ENCODE results near the gene PDZRN3. TPM values are rescaled to one million over a fixed set of nuclear protein-coding genes. Genes with fewer than 3 reads are reported as not detected.

Gene PDZRN3
- total RNA-seq, 2 experiments from 2014 or later, result not detected

- Mint-ChIP-seq H3K9me3 (no peaks in the 10 kb centered on the region), H3K36me3 (ENCODE audit: low read depth) (no peaks in the 10 kb centered on the region), H3K4me3 (no peak overlapping the region), H3K27ac (no peak overlapping the region), H3K4me1 (ENCODE audit: low read depth) (no peaks in the 10 kb centered on the region), H3K27me3 (no peaks in the 10 kb centered on the region)
- ChIA-PET CTCF (no interaction called here), POLR2A (interaction anchor here (0.7 kb wide), 1 partner anchor 327 kb away, joined by 3 read pairs; no protein-coding TSS in a partner anchor)
- no peak for TF ChIP-seq CTCF (IDR thresholded peaks at IDR 0.05)
- intact Hi-C loops (cut with micrococcal nuclease), result no loop called here
- ATAC-seq, result no peak
- no peak for DNase-seq
Measured at GRCh38 chr3:73600293-73600938, 24.3 kb downstream of the PDZRN3 start.

GRCh38 chr3:73599605-73600004, 25.1 kb downstream of the PDZRN3 start:
- no peak for TF ChIP-seq CTCF (IDR thresholded peaks at IDR 0.05)
- ChIA-PET CTCF (no interaction called here), POLR2A (interaction anchor here (0.7 kb wide), 1 partner anchor 326 kb away, joined by 3 read pairs; no protein-coding TSS in a partner anchor)
- no peak overlapping the region for H3K4me3 Mint-ChIP-seq
- H3K9me3 Mint-ChIP-seq, result no peaks in the 10 kb centered on the region
- H3K4me1 Mint-ChIP-seq (ENCODE audit: low read depth), result no peaks in the 10 kb centered on the region
- DNase-seq, result no peak
- intact Hi-C loops (cut with micrococcal nuclease), result no loop called here
- no peak overlapping the region for H3K27ac Mint-ChIP-seq
- H3K36me3 Mint-ChIP-seq (ENCODE audit: low read depth), result no peaks in the 10 kb centered on the region
- ATAC-seq, result no peak
- no peaks in the 10 kb centered on the region for H3K27me3 Mint-ChIP-seq

GRCh38 chr3:73597476-73597875, 27.3 kb downstream of the PDZRN3 start:
- CTCF ChIA-PET, result no interaction called here
- POLR2A ChIA-PET, result no interaction called here
- no peak for ATAC-seq

GRCh38 chr3:73592154-73593144, 32.3 kb downstream of the PDZRN3 start:
- CTCF ChIA-PET, result no interaction called here

More at GRCh38 chr3:73597476-73597875, 27.3 kb downstream of the PDZRN3 start:
- TF ChIP-seq CTCF (IDR thresholded peaks at IDR 0.05), result no peak
- H3K4me3 Mint-ChIP-seq, result no peak overlapping the region
- H3K9me3 Mint-ChIP-seq, result no peaks in the 10 kb centered on the region
- H3K27me3 Mint-ChIP-seq, result no peaks in the 10 kb centered on the region
- intact Hi-C loops (cut with micrococcal nuclease), result no loop called here
- DNase-seq, result no peak
- no peak overlapping the region for H3K27ac Mint-ChIP-seq
- H3K4me1 Mint-ChIP-seq (ENCODE audit: low read depth), result no peaks in the 10 kb centered on the region
- no peaks in the 10 kb centered on the region for H3K36me3 Mint-ChIP-seq (ENCODE audit: low read depth)

More at GRCh38 chr3:73592154-73593144, 32.3 kb downstream of the PDZRN3 start:
- POLR2A ChIA-PET, result no interaction called here
- no peak overlapping the region for H3K27ac Mint-ChIP-seq
- ATAC-seq (no peak), DNase-seq (no peak)
- H3K36me3 Mint-ChIP-seq (ENCODE audit: low read depth), result no peaks in the 10 kb centered on the region
- no peak overlapping the region for H3K4me3 Mint-ChIP-seq
- no peaks in the 10 kb centered on the region for H3K27me3 Mint-ChIP-seq
- no peak for TF ChIP-seq CTCF (IDR thresholded peaks at IDR 0.05)
- no peaks in the 10 kb centered on the region for H3K4me1 Mint-ChIP-seq (ENCODE audit: low read depth)
- no peaks in the 10 kb centered on the region for H3K9me3 Mint-ChIP-seq
- intact Hi-C loops (cut with micrococcal nuclease), result no loop called here

Data from activated CD8-positive, alpha-beta T cell treated with anti-CD3 and anti-CD28 coated beads for 36 hours (primary cell).